8988T (cell line): ENCODE results near the gene USP47.

Experiments used
- DNase-seq: peaks from one replicate; pipeline ENCODE4 v3.0.0; 2011

Gene USP47

GRCh38 chr11:11841723-11842420 lies at the start of gene USP47:
USP47 (plus strand) TSS chr11:11841972; CDS start chr11:11842186, 214 bp downstream.
- peak; percentile 69 for DNase-seq

- DNase-seq = no peak
These were observed 48.7 kb upstream of the USP47 start for GRCh38 chr11:11793073-11793472.

GRCh38 chr11:11798586-11799438 lies 43.0 kb upstream of the USP47 start:
- no peak for DNase-seq

GRCh38 chr11:11805228-11805627 lies 36.5 kb upstream of the USP47 start:
- DNase-seq = no peak

GRCh38 chr11:11806074-11806473 lies 35.7 kb upstream of the USP47 start:
- no peak for DNase-seq

GRCh38 chr11:11806586-11806985 lies 35.2 kb upstream of the USP47 start:
- no peak for DNase-seq

- DNase-seq = no peak
These were observed 33.7 kb upstream of the USP47 start for GRCh38 chr11:11807811-11808782.

GRCh38 chr11:11808992-11809615 lies 32.7 kb upstream of the USP47 start:
- no peak for DNase-seq

GRCh38 chr11:11810764-11811726 lies 30.7 kb upstream of the USP47 start:
- no peak for DNase-seq

- peak; percentile 44 for DNase-seq
These were observed 28.3 kb upstream of the USP47 start for GRCh38 chr11:11813288-11813962.

GRCh38 chr11:11814614-11815452 lies 26.9 kb upstream of the USP47 start:
- no peak for DNase-seq

- DNase-seq = no peak
These were observed 25.1 kb upstream of the USP47 start for GRCh38 chr11:11816511-11817314.

GRCh38 chr11:11817957-11818356 lies 23.8 kb upstream of the USP47 start:
- DNase-seq = no peak

- no peak for DNase-seq
These were observed 23.1 kb upstream of the USP47 start for GRCh38 chr11:11818529-11819121.

GRCh38 chr11:11821899-11822298 lies 19.9 kb upstream of the USP47 start:
- no peak for DNase-seq

- DNase-seq = no peak
These were observed 18.8 kb upstream of the USP47 start for GRCh38 chr11:11822946-11823345.

- no peak for DNase-seq
These were observed 15.5 kb upstream of the USP47 start for GRCh38 chr11:11826260-11826659.

- DNase-seq = no peak
These were observed 14.5 kb upstream of the USP47 start for GRCh38 chr11:11827272-11827671.
